Fibroblast of lung (primary cell): ENCODE data around the gene HDAC2. TPM values are rescaled to one million over a fixed set of nuclear protein-coding genes. Genes with fewer than 3 reads are reported as not detected.

Experiments used
- DNase-seq, 2 donors: peaks; one replicate each; pipeline versions ENCODE4 v3.0.0 to v3.0.0-alpha.2; 2010; ENCODE audit warnings: low read depth in 2 of 2
- H2AFZ ChIP-seq: 2 replicates; pipeline ENCODE4 v1.5.1; 2012; ENCODE audit warnings: low read length, control low read depth, inconsistent platforms
- H3K27ac ChIP-seq: 2 replicates; pipeline ENCODE4 v1.5.1; 2011; ENCODE audit warnings: low read length, control low read depth; ENCODE audit not compliant: insufficient read depth
- H3K27me3 ChIP-seq: 2 replicates; pipeline ENCODE4 v1.5.1; 2011; ENCODE audit warnings: mild to moderate bottlenecking, low read length; ENCODE audit not compliant: control insufficient read depth, insufficient read depth
- H3K36me3 ChIP-seq: 2 replicates; pipeline ENCODE4 v1.5.1; 2011; ENCODE audit warnings: low read length; ENCODE audit not compliant: control insufficient read depth, insufficient read depth
- H3K4me1 ChIP-seq: 2 replicates; pipeline ENCODE4 v1.5.1; 2011; ENCODE audit warnings: low read length; ENCODE audit not compliant: control insufficient read depth, insufficient read depth; ENCODE audit errors: extremely low read depth
- H3K4me2 ChIP-seq: 2 replicates; pipeline ENCODE4 v1.5.1; 2011; ENCODE audit warnings: low read length, control low read depth; ENCODE audit not compliant: insufficient read depth; ENCODE audit errors: extremely low read depth
- H3K4me3 ChIP-seq, 4 experiments: fragments of 200-600 bp in 1 of 4; sonication (generic) in 1 of 4; replicated peaks in 1 of 4; 2 replicates each; pipeline ENCODE4 v1.5.1; 2011 to 2016; ENCODE audit warnings: low read length in 4 of 4, low read depth in 3 of 4, mild to moderate bottlenecking in 3 of 4, control low read depth in 2 of 4, inconsistent platforms in 1 of 4, mixed read lengths in 1 of 4; ENCODE audit not compliant: insufficient read depth in 1 of 4; ENCODE audit errors: control extremely low read depth in 1 of 4
- H3K79me2 ChIP-seq: 2 replicates; pipeline ENCODE4 v1.5.1; 2012; ENCODE audit warnings: mild to moderate bottlenecking, low read length, inconsistent platforms; ENCODE audit not compliant: control insufficient read depth, insufficient read depth
- H3K9ac ChIP-seq: 2 replicates; pipeline ENCODE4 v1.5.1; 2011; ENCODE audit warnings: mild to moderate bottlenecking, low read length, control low read depth; ENCODE audit not compliant: insufficient read depth
- H3K9me3 ChIP-seq: 2 replicates; pipeline ENCODE4 v1.5.1; 2012; ENCODE audit warnings: low read depth, low read length; ENCODE audit not compliant: control insufficient read depth, insufficient read depth
- H4K20me1 ChIP-seq: 2 replicates; pipeline ENCODE4 v1.5.1; 2011; ENCODE audit warnings: low read length; ENCODE audit not compliant: control insufficient read depth, insufficient read depth; ENCODE audit errors: extremely low read depth
- CTCF ChIP-seq, 2 donors: IDR thresholded peaks in 1 of 2; conservative IDR thresholded peaks in 1 of 2; 1 replicate in 1 of 2; 2 replicates in 1 of 2; pipeline ENCODE4 v1.5.1; 2011 to 2012; ENCODE audit warnings: low read length in 2 of 2, control low read depth in 1 of 2, inconsistent platforms in 1 of 2, low read depth in 1 of 2, mild to moderate bottlenecking in 1 of 2
- EZH2 ChIP-seq: IDR thresholded peaks from 2 replicates; pipeline ENCODE4 v1.5.1; 2012; ENCODE audit warnings: low read length, control low read depth, mild to moderate bottlenecking; ENCODE audit errors: missing control alignments
- polyA plus RNA-seq, 2 donors: library from polyadenylated mRNA; depleted of rRNA in 1 of 2; stranded (reverse) in 1 of 2; unstranded in 1 of 2; fragments of >200 nt; gene quantifications; 2 replicates each; pipeline ENCODE4 v1.2.1, GENCODE V29; 2011 to 2012; ENCODE audit warnings: missing spikeins in 1 of 2
- total RNA-seq: library from RNA; depleted of rRNA; stranded (reverse); fragments of >200 nt; gene quantifications from 2 replicates; pipeline ENCODE4 v1.2.1, GENCODE V29; 2014

Gene HDAC2
- total and polyA plus RNA-seq, 2 donors (not counting 1 experiment from before 2014, with no cell fraction given) = 64.9 to 155 TPM

- H3K27me3 ChIP-seq = no peaks in the 10 kb centered on the region
- no peak for DNase-seq
- no peak for TF ChIP-seq EZH2
- no peak for TF ChIP-seq CTCF (conservative IDR thresholded peaks at IDR 0.05 in 1 of 2, IDR thresholded peaks at IDR 0.05 in 1 of 2; ENCODE audit: low read depth in 1 of 2, low read length in 2 of 2)
- H3K27ac ChIP-seq = no peak overlapping the region
- H3K9ac ChIP-seq = no peak overlapping the region
- no peaks in the 10 kb centered on the region for H3K9me3 ChIP-seq
- no peak overlapping the region for H2AFZ ChIP-seq
- no peak overlapping the region for H3K4me3 ChIP-seq
- H3K36me3 ChIP-seq = no peaks in the 10 kb centered on the region
- H3K79me2 ChIP-seq = no peaks in the 10 kb centered on the region
- no peak overlapping the region for H3K4me2 ChIP-seq
- H4K20me1 ChIP-seq = no peaks in the 10 kb centered on the region
- H3K4me1 ChIP-seq = no peaks in the 10 kb centered on the region
Measured at GRCh38 chr6:113982055-113982550, 11.2 kb upstream of the HDAC2 start.

GRCh38 chr6:113980937-113981554 is 10.1 kb upstream of the HDAC2 start:
- TF ChIP-seq EZH2 = no peak
- peak; percentile 53 to 60 for TF ChIP-seq CTCF (conservative IDR thresholded peaks at IDR 0.05 in 1 of 2, IDR thresholded peaks at IDR 0.05 in 1 of 2; ENCODE audit: low read depth in 1 of 2, low read length in 2 of 2)
- Histone ChIP-seq H3K9me3 (no peaks in the 10 kb centered on the region), H3K36me3 (no peaks in the 10 kb centered on the region), H3K4me3 (no peak overlapping the region), H3K79me2 (no peaks in the 10 kb centered on the region), H3K27me3 (no peaks in the 10 kb centered on the region), H3K4me2 (no peak overlapping the region), H4K20me1 (no peaks in the 10 kb centered on the region), H3K4me1 (no peaks in the 10 kb centered on the region), H3K9ac (no peak overlapping the region), H2AFZ (no peak overlapping the region), H3K27ac (no peak overlapping the region)
- peak; percentile 33 to 38 for DNase-seq

GRCh38 chr6:113979937-113980336 is 9.0 kb upstream of the HDAC2 start:
- no peaks in the 10 kb centered on the region for H3K9me3 ChIP-seq
- H3K4me3 ChIP-seq = no peak overlapping the region
- H3K4me2 ChIP-seq = no peak overlapping the region
- H2AFZ ChIP-seq = no peak overlapping the region
- no peak overlapping the region for H3K9ac ChIP-seq
- H3K79me2 ChIP-seq = no peaks in the 10 kb centered on the region
- TF ChIP-seq CTCF (conservative IDR thresholded peaks at IDR 0.05 in 1 of 2, IDR thresholded peaks at IDR 0.05 in 1 of 2; ENCODE audit: low read depth in 1 of 2, low read length in 2 of 2) (no peak), EZH2 (no peak)
- H3K27me3 ChIP-seq = no peaks in the 10 kb centered on the region
- no peak for DNase-seq
- no peaks in the 10 kb centered on the region for H4K20me1 ChIP-seq
- no peak overlapping the region for H3K27ac ChIP-seq
- H3K36me3 ChIP-seq = no peaks in the 10 kb centered on the region
- no peaks in the 10 kb centered on the region for H3K4me1 ChIP-seq
